Heart right ventricle (tissue), 16 donors: ENCODE results near the gene ACKR4. TPM values are rescaled to one million over a fixed set of nuclear protein-coding genes. Genes with fewer than 3 reads are reported as not detected.

Experiments used
- ATAC-seq, 8 donors: fragments of 200-7000 bp; cut with Tn5 transposase; one replicate each; pipeline ENCODE4 v1.9.1; 2020; ENCODE audit warnings: mild to moderate bottlenecking in 8 of 8, moderate library complexity in 8 of 8, moderate number of reproducible peaks in 1 of 8
- DNase-seq, 2 donors: peaks; one replicate each; pipeline ENCODE4 v3.0.0-alpha.2; 2020
- H3K27ac ChIP-seq, 10 donors: fragments of 200-600 bp; sonication (generic) in 2 of 10; one replicate each; pipeline versions ENCODE4 v1.5.0 to v1.8.0; 2020 to 2022; ENCODE audit warnings: mild to moderate bottlenecking in 3 of 10
- H3K27me3 ChIP-seq, 7 donors: fragments of 200-600 bp; one replicate each; pipeline ENCODE4 v1.8.0; 2021 to 2022; ENCODE audit warnings: mild to moderate bottlenecking in 2 of 7
- H3K36me3 ChIP-seq, 9 donors: fragments of 200-600 bp; sonication (generic) in 1 of 9; one replicate each; pipeline versions ENCODE4 v1.5.0 to v1.8.0; 2020 to 2022; ENCODE audit warnings: mild to moderate bottlenecking in 2 of 9
- H3K4me1 ChIP-seq, 9 donors: fragments of 200-600 bp; sonication (generic) in 1 of 9; one replicate each; pipeline versions ENCODE4 v1.5.0 to v1.8.0; 2020 to 2022; ENCODE audit warnings: mild to moderate bottlenecking in 4 of 9
- H3K4me3 ChIP-seq, 10 donors: fragments of 200-600 bp; sonication (generic) in 2 of 10; one replicate each; pipeline versions ENCODE4 v1.5.0 to v1.8.0; 2020 to 2022; ENCODE audit warnings: mild to moderate bottlenecking in 7 of 10, moderate library complexity in 2 of 10
- H3K9me3 ChIP-seq, 11 donors: fragments of 200-600 bp in 10 of 11; sonication (generic) in 2 of 11; one replicate each; pipeline versions ENCODE4 v1.5.0 to v1.8.0; 2013 to 2022; ENCODE audit warnings: mild to moderate bottlenecking in 2 of 11, control low read depth in 1 of 11, moderate library complexity in 1 of 11
- WGBS, 2 donors: extraction: QIAGEN DNeasy Blood & Tissue Kit; methylation state at CpG; one replicate each; pipeline ENCODE4 v1.1.7; 2013; ENCODE audit warnings: inconsistent platforms in 1 of 2; 5-methylcytosine and 5-hydroxymethylcytosine counted together
- intact Hi-C, 10 donors: fragments of 100-400 bp; cut with DNase I; formaldehyde crosslinking; loops; one replicate each; pipeline versions ENCODE4 v1.11.1 to v1.14.2; 2022
- polyA plus RNA-seq, 2 donors: library from polyadenylated mRNA; stranded (reverse); fragments of 200-250 nt; gene quantifications; one replicate each; pipeline ENCODE4 v1.2.3, GENCODE V29; 2013
- total RNA-seq, 10 donors: library from RNA; stranded (reverse); fragmentation: NEBNext Ultra II Directional in 3 of 10; extraction: Animal tissue kit (Norgen Biotek cat#: 25700) in 3 of 10; gene quantifications; one replicate each; pipeline versions ENCODE4 v1.2.1 to v1.2.4, GENCODE V29; 2021 to 2023
- TF ChIP-seq, protein P1 (sequence below), 9 donors: fragments of 200-600 bp; sonication (generic) in 2 of 9; IDR thresholded peaks; one replicate each; pipeline versions ENCODE4 v1.5.0 to v1.8.0; 2021 to 2022; ENCODE audit warnings: antibody characterized with exemption in 9 of 9, mild to moderate bottlenecking in 5 of 9, moderate library complexity in 1 of 9
- donor health status: Arrhythmogenic right ventricular cardiomyopathy.
- donor health status: ischemic (EF 13 %, LVEDD 7.1; RV severe dilation, severe dysfunction).
- donor health status: healthy with polysubstance abuse.
- donor health status: DM: no; HTN: yes; CAD: no.
- donor health status: DM: no; HTN: no; CAD: no.
- donor health status: ischemic (EF 25% LVEDD 6.9; RV normal size, moderate dysfunction).
- donor health status: ischemic (EF 25% LVEDD 5.7; RV mildly dilated, moderate dysfunction).
- donor health status: healthy.
- donor health status: DM: yes; HTN: yes; CAD: no.
- donor health status: Ischemic cardiomyopathy.
- donor health status: ischemic (EF 35%, LVEDD 5.7; RV mildly dilated, moderate dysfunction).
- donor health status: nonischemic (EF 11% LVEDD 7.7; RV severe dilation, severe dysfunction).
- donor health status: DM: yes; HTN: yes; CAD: no.
- donor health status: PGD.
- donor health status: ischemic (EF 29% LVEDD 5.4; RV normal size, mild dysfunction).
- donor health status: nonischemic (EF 23%, LVEDD 6.1; RV moderate dilation, normal function).

ACKR4 gene
- total and polyA plus RNA-seq, 12 donors = 0.47 to 3.6 (median 2.0) TPM

- peak overlapping the region in 7 of 10 donors; percentile 5 to 67 (median 50) for H3K27ac ChIP-seq
- peaks cover 0 to 33% (median 4%) of the 10 kb centered on the region in 9 donors for H3K36me3 ChIP-seq
- 58 to 68% methylated on average over 8 of the region's 8 CpGs for WGBS, 2 donors
- no peaks in the 10 kb centered on the region for H3K9me3 ChIP-seq
- DNase-seq = peak; percentile 39 to 60
- no peaks in the 10 kb centered on the region for H3K27me3 ChIP-seq
- H3K4me3 ChIP-seq = no peak overlapping the region
- TF ChIP-seq, protein P1, sequence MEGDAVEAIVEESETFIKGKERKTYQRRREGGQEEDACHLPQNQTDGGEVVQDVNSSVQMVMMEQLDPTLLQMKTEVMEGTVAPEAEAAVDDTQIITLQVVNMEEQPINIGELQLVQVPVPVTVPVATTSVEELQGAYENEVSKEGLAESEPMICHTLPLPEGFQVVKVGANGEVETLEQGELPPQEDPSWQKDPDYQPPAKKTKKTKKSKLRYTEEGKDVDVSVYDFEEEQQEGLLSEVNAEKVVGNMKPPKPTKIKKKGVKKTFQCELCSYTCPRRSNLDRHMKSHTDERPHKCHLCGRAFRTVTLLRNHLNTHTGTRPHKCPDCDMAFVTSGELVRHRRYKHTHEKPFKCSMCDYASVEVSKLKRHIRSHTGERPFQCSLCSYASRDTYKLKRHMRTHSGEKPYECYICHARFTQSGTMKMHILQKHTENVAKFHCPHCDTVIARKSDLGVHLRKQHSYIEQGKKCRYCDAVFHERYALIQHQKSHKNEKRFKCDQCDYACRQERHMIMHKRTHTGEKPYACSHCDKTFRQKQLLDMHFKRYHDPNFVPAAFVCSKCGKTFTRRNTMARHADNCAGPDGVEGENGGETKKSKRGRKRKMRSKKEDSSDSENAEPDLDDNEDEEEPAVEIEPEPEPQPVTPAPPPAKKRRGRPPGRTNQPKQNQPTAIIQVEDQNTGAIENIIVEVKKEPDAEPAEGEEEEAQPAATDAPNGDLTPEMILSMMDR (IDR thresholded peaks at IDR 0.05) = no peak
- ATAC-seq = peak; percentile 77 to 89 (median 82)
- intact Hi-C loops = no loop called here
- peaks cover 0 to 49% (median 18%) of the 10 kb centered on the region in 9 donors for H3K4me1 ChIP-seq
Observed at GRCh38 chr3:132556508-132557159, 40.4 kb upstream of the ACKR4 start.

GRCh38 chr3:132561003-132561402 lies 36.1 kb upstream of the ACKR4 start:
- peaks cover 0 to 15% (median 3%) of the 10 kb centered on the region in 9 donors for H3K4me1 ChIP-seq
- ATAC-seq = no peak
- DNase-seq = no peak
- TF ChIP-seq, protein P1 (IDR thresholded peaks at IDR 0.05) = no peak
- H3K36me3 ChIP-seq = peaks cover 0 to 38% (median 4%) of the 10 kb centered on the region in 9 donors
- no peaks in the 10 kb centered on the region for H3K27me3 ChIP-seq
- no peak overlapping the region for H3K27ac ChIP-seq
- 83 to 87% methylated on average over 4 of the region's 4 CpGs for WGBS, 2 donors
- no peak overlapping the region for H3K4me3 ChIP-seq
- H3K9me3 ChIP-seq = no peaks in the 10 kb centered on the region
- intact Hi-C loops = no loop called here

- TF ChIP-seq, protein P1 (IDR thresholded peaks at IDR 0.05) = no peak
- no peak for ATAC-seq
- no peak overlapping the region for H3K4me3 ChIP-seq
- intact Hi-C loops = no loop called here
- H3K4me1 ChIP-seq = peaks cover 0 to under 1% (median 0%) of the 10 kb centered on the region in 9 donors
- H3K27ac ChIP-seq = no peak overlapping the region
- no peak for DNase-seq
- H3K36me3 ChIP-seq = peaks cover 0 to 30% (median 4%) of the 10 kb centered on the region in 9 donors
- no peaks in the 10 kb centered on the region for H3K9me3 ChIP-seq
- 92 to 94% methylated on average over 4 of the region's 4 CpGs for WGBS, 2 donors
- H3K27me3 ChIP-seq = no peaks in the 10 kb centered on the region
Observed at GRCh38 chr3:132563420-132564069, 33.5 kb upstream of the ACKR4 start.

GRCh38 chr3:132564070-132564465 lies 33.0 kb upstream of the ACKR4 start:
- Histone ChIP-seq H3K4me1 (peaks cover 0 to 5% (median 0%) of the 10 kb centered on the region in 9 donors), H3K36me3 (peaks cover 0 to 24% (median 3%) of the 10 kb centered on the region in 9 donors), H3K9me3 (no peaks in the 10 kb centered on the region), H3K27me3 (no peaks in the 10 kb centered on the region), H3K4me3 (no peak overlapping the region), H3K27ac (no peak overlapping the region)
- no peak for ATAC-seq
- no peak for DNase-seq
- intact Hi-C loops = no loop called here
- WGBS, 2 donors = 88 to 93% methylated on average over 2 of the region's 2 CpGs
- TF ChIP-seq, protein P1 (IDR thresholded peaks at IDR 0.05) = no peak
